Measurements from ENCODE around the gene SCAF11.

- TF ChIP-seq CTCF (conservative IDR thresholded peaks at IDR 0.05; ENCODE audit: low read depth, low read length): no peak
- no peak for TF ChIP-seq EZH2phosphoT487 (IDR thresholded peaks at IDR 0.05; ENCODE audit: borderline replicate concordance, low read length)
- TF ChIP-seq EZH2 (IDR thresholded peaks at IDR 0.05; ENCODE audit: low read length, unreplicated experiment): no peak
Measured at GRCh38 chr12:45959728-45960127, 30.6 kb downstream of the SCAF11 start.
